IMR-90 (cell line): Measurements from ENCODE around the gene HOXD10. TPM values are rescaled to one million over a fixed set of nuclear protein-coding genes. Genes with fewer than 3 reads are reported as not detected.

Source experiments
- ATAC-seq: fragments of 200-7000 bp; cut with Tn5 transposase; 2 replicates; pipeline ENCODE4 v1.9.1; 2020; ENCODE audit warnings: low read depth, mild to moderate bottlenecking, moderate library complexity
- BruUV-seq: library from RNA; stranded (reverse); fragments of 400-500 nt; replicated peaks from 2 replicates; lab custom pipeline; 2021; lab: Mats Ljungman, UMichigan
- CTCF ChIA-PET: fragments of 300-600 bp; formaldehyde crosslinking; extraction: SDS; loops from one replicate; lab custom pipeline; 2021; ENCODE audit warnings: antibody characterized with exemption; lab: Yijun Ruan, JAX
- POLR2A ChIA-PET: fragments of 300-600 bp; sonication (Branson Sonifier 250); formaldehyde crosslinking; loops from one replicate; lab custom pipeline; 2022; ENCODE audit warnings: antibody characterized with exemption; ENCODE audit not compliant: unreplicated experiment; lab: Charles Lee
- DNase-seq: peaks from one replicate; pipeline ENCODE4 v3.0.0; 2013
- H2AFZ ChIP-seq: replicated peaks from 2 replicates; pipeline ENCODE3; 2013; ENCODE audit warnings: low read length, mild to moderate bottlenecking; ENCODE audit not compliant: poor library complexity
- H2AK5ac ChIP-seq: 2 replicates; pipeline ENCODE4 v1.6.1; 2013; ENCODE audit warnings: low read depth, low read length, inconsistent platforms
- H2AK9ac ChIP-seq: replicated peaks from 2 replicates; pipeline ENCODE3; 2013; ENCODE audit warnings: mild to moderate bottlenecking, low read depth, low read length, moderate library complexity; ENCODE audit not compliant: poor library complexity
- H2BK120ac ChIP-seq: 2 replicates; pipeline ENCODE4 v1.6.1; 2013; ENCODE audit warnings: low read depth, low read length, inconsistent platforms
- H2BK15ac ChIP-seq: 3 replicates; pipeline ENCODE4 v1.6.1; 2013; ENCODE audit warnings: low read depth, low read length, inconsistent platforms
- H2BK20ac ChIP-seq: 2 replicates; pipeline ENCODE4 v1.6.1; 2013; ENCODE audit warnings: low read depth, mild to moderate bottlenecking, inconsistent platforms, low read length, moderate library complexity
- H2BK5ac ChIP-seq: 2 replicates; pipeline ENCODE4 v1.6.1; 2013; ENCODE audit warnings: mild to moderate bottlenecking, low read depth, low read length, inconsistent platforms; ENCODE audit not compliant: poor library complexity, severe bottlenecking
- H3K14ac ChIP-seq: replicated peaks from 2 replicates; pipeline ENCODE4 v1.6.1; 2013; ENCODE audit warnings: low read depth, low read length, inconsistent platforms
- H3K18ac ChIP-seq: 2 replicates; pipeline ENCODE4 v1.6.1; 2013; ENCODE audit warnings: low read depth, low read length, control low read depth
- H3K23ac ChIP-seq: 2 replicates; pipeline ENCODE4 v1.6.1; 2013; ENCODE audit warnings: low read depth, low read length, inconsistent platforms
- H3K27ac ChIP-seq: 2 replicates; pipeline ENCODE4 v1.5.1; 2013; ENCODE audit warnings: mild to moderate bottlenecking, control low read depth, low read length; ENCODE audit not compliant: insufficient read depth
- H3K27me3 ChIP-seq: 2 replicates; pipeline ENCODE4 v1.6.1; 2013; ENCODE audit warnings: low read length; ENCODE audit not compliant: control insufficient read depth, insufficient read depth
- H3K36me3 ChIP-seq: 2 replicates; pipeline ENCODE4 v1.6.1; 2013; ENCODE audit warnings: low read length, mixed read lengths; ENCODE audit not compliant: control insufficient read depth, insufficient read depth
- H3K4ac ChIP-seq: 2 replicates; pipeline ENCODE4 v1.6.1; 2013; ENCODE audit warnings: low read depth, low read length, inconsistent platforms
- H3K4me1 ChIP-seq: 2 replicates; pipeline ENCODE4 v1.6.1; 2013; ENCODE audit warnings: low read length, mixed read lengths; ENCODE audit not compliant: control insufficient read depth, insufficient read depth
- H3K4me2 ChIP-seq: 2 replicates; pipeline ENCODE4 v1.6.1; 2013; ENCODE audit warnings: low read depth, mild to moderate bottlenecking, control low read depth, low read length, moderate library complexity
- H3K4me3 ChIP-seq: 2 replicates; pipeline ENCODE4 v1.5.1; 2013; ENCODE audit warnings: low read depth, mild to moderate bottlenecking, control low read depth, low read length, moderate library complexity; ENCODE audit not compliant: insufficient read depth
- H3K56ac ChIP-seq: 2 replicates; pipeline ENCODE4 v1.6.1; 2013; ENCODE audit warnings: low read length, inconsistent platforms; ENCODE audit not compliant: insufficient read depth; ENCODE audit errors: extremely low read depth
- H3K79me1 ChIP-seq, 2 experiments: 2 replicates each; pipeline ENCODE4 v1.6.1; 2013; ENCODE audit warnings: low read length in 2 of 2, inconsistent platforms in 1 of 2, low read depth in 1 of 2
- H3K9ac ChIP-seq: 2 replicates; pipeline ENCODE4 v1.6.1; 2013; ENCODE audit warnings: low read depth, low read length, control low read depth
- H3K9me1 ChIP-seq: 2 replicates; pipeline ENCODE4 v1.6.1; 2013; ENCODE audit warnings: low read length, inconsistent platforms; ENCODE audit not compliant: insufficient read depth
- H3K9me3 ChIP-seq: 2 replicates; pipeline ENCODE4 v1.6.1; 2013; ENCODE audit warnings: low read length; ENCODE audit not compliant: control insufficient read depth, insufficient read depth
- H4K20me1 ChIP-seq: 2 replicates; pipeline ENCODE4 v1.6.1; 2013; ENCODE audit warnings: low read length, inconsistent platforms; ENCODE audit not compliant: insufficient read depth
- H4K5ac ChIP-seq: 2 replicates; pipeline ENCODE4 v1.6.1; 2013; ENCODE audit warnings: mild to moderate bottlenecking, low read depth, low read length, control low read depth
- H4K8ac ChIP-seq, 2 experiments: 2 replicates each; pipeline ENCODE4 v1.6.1; 2013; ENCODE audit warnings: low read depth in 2 of 2, low read length in 2 of 2, control low read depth in 1 of 2, inconsistent platforms in 1 of 2
- H4K91ac ChIP-seq: 2 replicates; pipeline ENCODE4 v1.6.1; 2013; ENCODE audit warnings: low read depth, low read length, inconsistent platforms; ENCODE audit not compliant: insufficient read depth
- CEBPB ChIP-seq: IDR thresholded peaks from 2 replicates; pipeline ENCODE4 v1.6.1; 2012; ENCODE audit warnings: low read depth, low read length, improper control_type of control experiment
- MAFK ChIP-seq: IDR thresholded peaks from 2 replicates; pipeline ENCODE4 v1.6.1; 2012; ENCODE audit warnings: low read depth, low read length, improper control_type of control experiment
- POLR2A ChIP-seq: IDR thresholded peaks from 2 replicates; pipeline ENCODE4 v1.6.1; 2012; ENCODE audit warnings: mild to moderate bottlenecking, low read depth, low read length
- RAD21 ChIP-seq: IDR thresholded peaks from 2 replicates; pipeline ENCODE4 v1.6.1; 2012; ENCODE audit warnings: low read length, improper control_type of control experiment
- WGBS, 2 experiments: methylation state at CpG; one replicate each; pipeline versions ENCODE4 v1.1.5 to v1.1.7; 2013; ENCODE audit warnings: missing lambda C conversion rate in 2 of 2; ENCODE audit not compliant: insufficient read length in 1 of 2; ENCODE audit errors: extremely low coverage in 2 of 2; 5-methylcytosine and 5-hydroxymethylcytosine counted together
- dilution Hi-C: fragments of 300-500 bp; cut with HindIII; formaldehyde crosslinking; loops from one replicate; pipeline ENCODE4 v1.14.3; 2018; ENCODE audit warnings: low sequenced_read_pairs; ENCODE audit not compliant: unreplicated experiment
- in situ Hi-C: fragments of 300-500 bp; cut with MboI; formaldehyde crosslinking; loops from 3 replicates; pipeline ENCODE4 v1.14.3; 2019; ENCODE audit warnings: low sequenced_read_pairs, inconsistent platforms, mixed read lengths
- intact Hi-C: fragments of 100-400 bp; cut with micrococcal nuclease; formaldehyde crosslinking; loops from 2 replicates; pipeline ENCODE4 v1.10.0; 2022
- polyA plus RNA-seq, 3 experiments: library from polyadenylated mRNA; depleted of rRNA; stranded (reverse); fragments of >200 nt; gene quantifications; 2 replicates each; pipeline ENCODE4 v1.2.3, GENCODE V29; 2012; ENCODE audit warnings: low replicate concordance in 1 of 3
- total RNA-seq: library from RNA; depleted of rRNA; stranded (reverse); fragments of >200 nt; gene quantifications from 2 replicates; pipeline ENCODE4 v1.2.3, GENCODE V29; 2012

Gene HOXD10
- total and polyA plus RNA-seq, 2 of the 4 experiments (the other 2 are of a cell fraction): not detected

GRCh38 chr2:176161825-176162626 is 45.4 kb downstream of the HOXD10 start:
- WGBS, 2 experiments: 0% methylated on average over 7 of the region's 22 CpGs; no CpG with 5 or more reads in 1 of the 2 experiments
- intact Hi-C loops: no loop called here
- Histone ChIP-seq H3K14ac (no peak overlapping the region), H2AK9ac (no peak overlapping the region), H3K9ac (no peak overlapping the region), H2AFZ (no peak overlapping the region), H3K4ac (no peak overlapping the region), H3K4me3 (no peak overlapping the region), H3K23ac (no peak overlapping the region), H3K79me1 (no peaks in the 10 kb centered on the region), H3K4me2 (peak overlapping the region; percentile 59; the same call in 1 of the 2 replicates), H2BK5ac (no peak overlapping the region), H4K91ac (no peak overlapping the region), H4K5ac (no peak overlapping the region), H4K8ac (no peak overlapping the region), H3K4me1 (no peaks in the 10 kb centered on the region), H3K27ac (no peak overlapping the region), H3K56ac (no peak overlapping the region), H4K20me1 (no peaks in the 10 kb centered on the region), H3K36me3 (no peaks in the 10 kb centered on the region), H2BK20ac (no peak overlapping the region), H2BK120ac (no peak overlapping the region), H3K18ac (no peak overlapping the region), H3K9me3 (peaks cover 18% of the 10 kb centered on the region), H3K9me1 (no peaks in the 10 kb centered on the region), H2AK5ac (no peak overlapping the region), H2BK15ac (no peak overlapping the region), H3K27me3 (peaks cover 91% of the 10 kb centered on the region)
- DNase-seq (peak; percentile 12), ATAC-seq (no peak)
- ChIA-PET CTCF (interaction anchor here (0.8 kb wide), 1 partner anchor 37 kb away, joined by 3 read pairs; no protein-coding TSS in a partner anchor), POLR2A (no interaction called here)
- dilution Hi-C loops: no loop called here
- in situ Hi-C loops: no loop called here
- TF ChIP-seq CEBPB: no peak
- no peak for TF ChIP-seq POLR2A
- no peak for TF ChIP-seq MAFK
- no peak for TF ChIP-seq RAD21
- no TSS peak for BruUV-seq
